B cell (primary cell): ENCODE data around the gene ABR. TPM values are rescaled to one million over a fixed set of nuclear protein-coding genes. Genes with fewer than 3 reads are reported as not detected.

Source experiments
- ATAC-seq: fragments of 200-7000 bp; cut with Tn5 transposase; one replicate; pipeline ENCODE4 v1.10.0; 2021; ENCODE audit warnings: low read depth, mild to moderate bottlenecking, moderate number of reproducible peaks, moderate library complexity
- CTCF ChIA-PET: fragments of 350-600 bp; sonication (Branson Sonifier 250); formaldehyde crosslinking; loops from one replicate; lab custom pipeline; 2021; ENCODE audit warnings: antibody characterized with exemption, inconsistent platforms; lab: Charles Lee
- POLR2A ChIA-PET: fragments of 350-600 bp; sonication (Branson Sonifier 250); formaldehyde crosslinking; loops from one replicate; lab custom pipeline; 2021; ENCODE audit warnings: antibody characterized with exemption; lab: Charles Lee
- DNase-seq: peaks from one replicate; pipeline ENCODE4 v3.0.0; 2013
- H2AFZ ChIP-seq: 2 replicates; pipeline ENCODE4 v1.6.1; 2012; ENCODE audit warnings: mild to moderate bottlenecking, low read depth, low read length; ENCODE audit not compliant: insufficient read depth, poor library complexity, severe bottlenecking
- H3K27ac ChIP-seq, 2 donors: 1 replicate in 1 of 2; 2 replicates in 1 of 2; pipeline ENCODE4 v1.5.1; 2012 to 2013; ENCODE audit warnings: low read length in 2 of 2, mild to moderate bottlenecking in 2 of 2, moderate library complexity in 1 of 2
- H3K27me3 ChIP-seq, 4 experiments: fragments of 200-600 bp in 1 of 4; sonication (generic) in 1 of 4; replicated peaks in 1 of 4; 1 replicate in 2 of 4; 2 replicates in 2 of 4; pipeline versions ENCODE4 v1.6.1 to v1.7.0; 2013 to 2016; ENCODE audit warnings: low read length in 3 of 4, mild to moderate bottlenecking in 2 of 4, mixed read lengths in 1 of 4, moderate library complexity in 1 of 4; ENCODE audit not compliant: insufficient read depth in 4 of 4, control insufficient read depth in 3 of 4; ENCODE audit errors: control extremely low read depth in 1 of 4
- H3K36me3 ChIP-seq, 2 experiments: replicated peaks in 1 of 2; 1 replicate in 1 of 2; 2 replicates in 1 of 2; pipeline versions ENCODE4 v1.6.1 to v1.7.1; 2013; ENCODE audit warnings: low read length in 1 of 2; ENCODE audit not compliant: insufficient read depth in 2 of 2, control insufficient read depth in 1 of 2; ENCODE audit errors: control extremely low read depth in 1 of 2, extremely low read depth in 1 of 2
- H3K4me1 ChIP-seq, 2 donors: fragments of 200-600 bp in 1 of 2; sonication (generic) in 1 of 2; 1 replicate in 1 of 2; 2 replicates in 1 of 2; pipeline versions ENCODE4 v1.5.1 to v1.6.1; 2013 to 2017; ENCODE audit warnings: low read length in 2 of 2; ENCODE audit not compliant: control insufficient read depth in 2 of 2, insufficient read depth in 2 of 2
- H3K4me2 ChIP-seq: replicated peaks from 2 replicates; pipeline ENCODE3; 2012; ENCODE audit warnings: mild to moderate bottlenecking, low read depth, low read length; ENCODE audit not compliant: poor library complexity, severe bottlenecking
- H3K4me3 ChIP-seq, 5 experiments: fragments of 200-600 bp in 1 of 5; sonication (generic) in 1 of 5; 1 replicate in 3 of 5; 2 replicates in 2 of 5; pipeline versions ENCODE4 v1.5.1 to v1.7.0; 2011 to 2016; ENCODE audit warnings: low read length in 4 of 5, mild to moderate bottlenecking in 4 of 5, low read depth in 2 of 5, control low read depth in 1 of 5, moderate library complexity in 1 of 5; ENCODE audit not compliant: insufficient read depth in 1 of 5; ENCODE audit errors: control extremely low read depth in 1 of 5, extremely low read depth in 1 of 5
- H3K79me2 ChIP-seq: fragments of 200-600 bp; sonication (generic); one replicate; pipeline ENCODE4 v1.6.0; 2016; ENCODE audit warnings: low read length; ENCODE audit not compliant: control insufficient read depth, insufficient read depth
- H3K9ac ChIP-seq: fragments of 200-600 bp; sonication (generic); 2 replicates; pipeline ENCODE4 v1.6.1; 2017; ENCODE audit warnings: mild to moderate bottlenecking, low read length, moderate library complexity
- H3K9me3 ChIP-seq, 3 donors: one replicate each; pipeline versions ENCODE4 v1.6.1 to v1.7.1; 2013; ENCODE audit warnings: low read length in 2 of 3; ENCODE audit not compliant: control insufficient read depth in 2 of 3, insufficient read depth in 1 of 3; ENCODE audit errors: control extremely low read depth in 1 of 3
- H4K20me1 ChIP-seq: 2 replicates; pipeline ENCODE4 v1.6.0; 2012; ENCODE audit warnings: mild to moderate bottlenecking, low read length; ENCODE audit not compliant: insufficient read depth, control insufficient read depth, poor library complexity, severe bottlenecking
- H3K27ac Mint-ChIP-seq: one replicate; pipeline ENCODE4 v1.8.0; 2021; ENCODE audit warnings: mixed read lengths
- H3K27me3 Mint-ChIP-seq: one replicate; pipeline ENCODE4 v1.8.0; 2021; ENCODE audit warnings: mixed read lengths
- H3K4me1 Mint-ChIP-seq: one replicate; pipeline ENCODE4 v1.8.0; 2021; ENCODE audit warnings: mixed read lengths
- H3K4me3 Mint-ChIP-seq: one replicate; pipeline ENCODE4 v1.8.0; 2021; ENCODE audit warnings: mixed read lengths
- H3K9me3 Mint-ChIP-seq: one replicate; pipeline ENCODE4 v1.8.0; 2022; ENCODE audit warnings: mixed read lengths; ENCODE audit not compliant: insufficient read depth
- CTCF ChIP-seq: fragments of 200-600 bp; IDR thresholded peaks from one replicate; pipeline ENCODE4 v1.8.0; 2022; ENCODE audit warnings: antibody characterized with exemption, mild to moderate bottlenecking
- EZH2 ChIP-seq: IDR thresholded peaks from 2 replicates; pipeline ENCODE4 v1.6.1; 2012; ENCODE audit warnings: borderline replicate concordance, low read depth, mild to moderate bottlenecking, moderate library complexity, low read length; ENCODE audit not compliant: insufficient read depth, poor library complexity, severe bottlenecking
- WGBS: methylation state at CpG from one replicate; pipeline ENCODE4 v1.1.5; 2013; ENCODE audit warnings: missing lambda C conversion rate; ENCODE audit not compliant: insufficient coverage; 5-methylcytosine and 5-hydroxymethylcytosine counted together
- intact Hi-C: fragments of 100-400 bp; cut with micrococcal nuclease; formaldehyde crosslinking; loops from one replicate; pipeline ENCODE4 v1.10.0; 2022
- polyA plus RNA-seq: library from polyadenylated mRNA; depleted of rRNA; stranded (reverse); fragments of >200 nt; gene quantifications from 2 replicates; pipeline ENCODE4 v1.2.3, GENCODE V29; 2012
- total RNA-seq, 2 donors: library from RNA; stranded (reverse); fragments of 120-200 nt in 1 of 2; gene quantifications; 1 replicate in 1 of 2; 2 replicates in 1 of 2; pipeline versions ENCODE4 v1.2.3 to v1.2.4, GENCODE V29; 2013 to 2022

ABR gene
- total and polyA plus RNA-seq, 2 donors (not counting 1 experiment from before 2014, with no cell fraction given) = 79.8 to 262 TPM

DNA sequence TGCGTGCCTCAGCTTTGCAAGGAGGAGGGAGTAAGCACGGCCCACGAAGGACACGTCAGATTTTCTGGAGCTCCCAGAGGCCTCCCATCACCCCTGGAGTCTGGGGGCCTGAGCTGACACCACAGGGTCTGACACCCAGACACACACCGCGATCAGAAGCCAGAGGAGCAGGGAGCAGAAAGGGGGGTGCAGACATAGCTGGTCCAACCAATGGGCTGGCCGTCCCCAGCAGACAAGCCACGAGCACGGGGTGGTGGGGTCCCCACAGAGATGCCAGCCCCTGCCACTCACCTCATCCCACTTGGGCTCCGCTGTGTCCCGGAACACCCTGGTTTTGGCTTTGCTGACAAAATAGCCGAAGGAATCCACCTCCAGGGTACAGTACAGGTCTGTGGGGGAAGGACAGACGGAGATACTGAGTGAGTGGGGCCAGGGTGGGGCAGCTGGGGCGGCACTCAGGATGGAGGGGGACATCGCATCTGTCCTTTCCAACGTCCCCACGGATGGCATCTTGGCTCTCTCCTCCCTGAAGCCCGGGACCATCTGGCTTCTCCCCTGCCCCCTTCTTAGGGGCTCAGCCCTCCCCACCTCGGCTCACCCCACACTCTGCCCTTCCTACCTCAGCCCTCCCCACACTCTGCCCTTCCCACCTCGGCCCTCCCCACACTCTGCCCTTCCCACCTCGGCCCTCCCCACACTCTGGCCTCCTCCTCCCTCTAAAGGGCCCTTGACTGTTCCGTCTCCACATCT lies 129.4 kb downstream of the ABR start:
- no peaks in the 10 kb centered on the region for H3K4me1 ChIP-seq
- ChIA-PET POLR2A (no interaction called here), CTCF (interaction anchor here (0.6 kb wide), 1 partner anchor 26 kb away, joined by 3 read pairs; no protein-coding TSS in a partner anchor)
- no peak for ATAC-seq
- H3K9ac ChIP-seq = no peak overlapping the region
- Mint-ChIP-seq H3K9me3 (no peaks in the 10 kb centered on the region), H3K4me3 (no peak overlapping the region), H3K27ac (no peak overlapping the region), H3K27me3 (no peaks in the 10 kb centered on the region), H3K4me1 (no peaks in the 10 kb centered on the region)
- H2AFZ ChIP-seq = no peak overlapping the region
- H3K79me2 ChIP-seq = peaks cover 17% of the 10 kb centered on the region
- H4K20me1 ChIP-seq = no peaks in the 10 kb centered on the region
- H3K36me3 ChIP-seq = peaks cover 2 to 28% of the 10 kb centered on the region in 2 experiments
- H3K4me2 ChIP-seq = no peak overlapping the region
- H3K9me3 ChIP-seq = no peaks in the 10 kb centered on the region
- H3K27ac ChIP-seq = no peak overlapping the region
- intact Hi-C loops = no loop called here
- no peaks in the 10 kb centered on the region for H3K27me3 ChIP-seq
- 99% methylated on average over 20 of the region's 22 CpGs for WGBS
- H3K4me3 ChIP-seq = no peak overlapping the region
- DNase-seq = no peak
- TF ChIP-seq CTCF (no peak), EZH2 (no peak)

DNA sequence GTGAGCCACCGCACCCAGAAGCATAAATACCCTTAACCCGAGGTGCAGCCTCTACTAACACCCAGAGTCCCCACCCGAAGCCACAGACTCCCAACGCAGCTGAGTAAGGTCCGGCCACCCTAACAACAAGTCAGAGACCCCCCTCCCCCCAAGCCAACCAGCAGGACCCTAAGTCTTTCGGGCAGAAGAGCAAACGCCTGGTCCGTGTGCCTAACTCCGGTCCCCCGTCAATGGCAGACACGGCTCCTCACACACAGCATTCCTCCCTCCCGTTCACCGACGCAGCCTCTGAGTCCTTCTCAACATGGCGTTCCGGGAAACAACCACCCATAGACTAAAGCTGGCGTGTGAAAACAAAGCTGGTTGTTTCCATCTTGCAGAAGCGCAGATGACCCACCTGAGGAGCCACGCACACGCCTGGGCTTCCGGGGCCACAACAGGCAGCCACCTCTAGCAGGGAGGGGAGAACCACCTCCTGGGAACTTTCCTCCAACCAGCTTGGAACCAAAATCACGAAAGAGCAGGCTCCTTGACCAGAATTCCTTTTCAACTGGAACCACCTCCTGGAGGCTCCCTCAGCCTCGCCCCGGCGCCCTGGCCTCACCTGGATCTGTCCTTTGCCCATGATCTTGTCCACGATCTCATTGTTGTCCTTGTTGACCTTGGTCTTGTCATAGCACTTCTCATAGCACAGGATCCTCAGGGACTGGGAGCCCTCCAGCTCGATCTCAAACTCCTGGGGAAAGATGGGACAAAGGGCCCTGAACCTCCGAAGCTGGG lies 130.1 kb downstream of the ABR start:
- Mint-ChIP-seq H3K9me3 (no peaks in the 10 kb centered on the region), H3K4me1 (no peaks in the 10 kb centered on the region), H3K27ac (no peak overlapping the region), H3K27me3 (no peaks in the 10 kb centered on the region), H3K4me3 (no peak overlapping the region)
- Histone ChIP-seq H4K20me1 (no peaks in the 10 kb centered on the region), H3K4me2 (no peak overlapping the region), H3K9me3 (no peaks in the 10 kb centered on the region), H2AFZ (no peak overlapping the region), H3K27ac (no peak overlapping the region), H3K36me3 (peaks cover 2 to 24% of the 10 kb centered on the region in 2 experiments), H3K27me3 (no peaks in the 10 kb centered on the region), H3K4me3 (no peak overlapping the region), H3K79me2 (peaks cover 17% of the 10 kb centered on the region), H3K9ac (no peak overlapping the region), H3K4me1 (no peaks in the 10 kb centered on the region)
- POLR2A ChIA-PET = no interaction called here
- TF ChIP-seq EZH2 = no peak
- no peak for TF ChIP-seq CTCF
- CTCF ChIA-PET = interaction anchor here (0.6 kb wide), 1 partner anchor 25 kb away, joined by 3 read pairs; no protein-coding TSS in a partner anchor
- ATAC-seq (no peak), DNase-seq (no peak)
- WGBS = 96% methylated on average over 28 of the region's 28 CpGs
- intact Hi-C loops = no loop called here
